GM18502 (cell line): ENCODE measurements around the gene IL11RA.

Experiments used
- ATAC-seq: cut with Tn5 transposase; IDR thresholded peaks from one replicate; pipeline ENCODE4 v1.9.1; 2021; ENCODE audit warnings: mild to moderate bottlenecking; ENCODE audit not compliant: unreplicated experiment, poor library complexity

The IL11RA gene

DNA sequence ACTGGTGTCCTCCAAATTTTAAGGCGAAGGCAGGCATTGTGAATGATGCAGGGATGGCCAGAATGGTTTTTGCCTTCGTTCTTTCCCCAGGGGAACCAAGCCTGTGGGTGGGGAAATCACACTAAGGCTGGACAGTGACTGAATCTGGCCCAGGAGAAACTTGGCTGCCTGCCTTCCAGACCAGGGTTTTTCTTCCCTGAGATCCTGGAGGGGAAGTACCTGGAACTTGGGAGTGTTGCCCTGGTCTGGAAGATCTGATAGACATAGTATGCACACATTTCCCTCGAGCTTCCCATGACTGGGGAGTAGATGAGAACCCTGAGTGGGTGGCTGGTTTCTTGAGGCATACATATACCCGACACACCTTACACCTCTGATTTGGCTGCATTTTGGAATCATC lies 664 bp upstream of the IL11RA start:
- no peak for ATAC-seq

- ATAC-seq, result no peak
Measured at GRCh38 chr9:34652602-34653000, 616 bp downstream of the IL11RA start.

DNA sequence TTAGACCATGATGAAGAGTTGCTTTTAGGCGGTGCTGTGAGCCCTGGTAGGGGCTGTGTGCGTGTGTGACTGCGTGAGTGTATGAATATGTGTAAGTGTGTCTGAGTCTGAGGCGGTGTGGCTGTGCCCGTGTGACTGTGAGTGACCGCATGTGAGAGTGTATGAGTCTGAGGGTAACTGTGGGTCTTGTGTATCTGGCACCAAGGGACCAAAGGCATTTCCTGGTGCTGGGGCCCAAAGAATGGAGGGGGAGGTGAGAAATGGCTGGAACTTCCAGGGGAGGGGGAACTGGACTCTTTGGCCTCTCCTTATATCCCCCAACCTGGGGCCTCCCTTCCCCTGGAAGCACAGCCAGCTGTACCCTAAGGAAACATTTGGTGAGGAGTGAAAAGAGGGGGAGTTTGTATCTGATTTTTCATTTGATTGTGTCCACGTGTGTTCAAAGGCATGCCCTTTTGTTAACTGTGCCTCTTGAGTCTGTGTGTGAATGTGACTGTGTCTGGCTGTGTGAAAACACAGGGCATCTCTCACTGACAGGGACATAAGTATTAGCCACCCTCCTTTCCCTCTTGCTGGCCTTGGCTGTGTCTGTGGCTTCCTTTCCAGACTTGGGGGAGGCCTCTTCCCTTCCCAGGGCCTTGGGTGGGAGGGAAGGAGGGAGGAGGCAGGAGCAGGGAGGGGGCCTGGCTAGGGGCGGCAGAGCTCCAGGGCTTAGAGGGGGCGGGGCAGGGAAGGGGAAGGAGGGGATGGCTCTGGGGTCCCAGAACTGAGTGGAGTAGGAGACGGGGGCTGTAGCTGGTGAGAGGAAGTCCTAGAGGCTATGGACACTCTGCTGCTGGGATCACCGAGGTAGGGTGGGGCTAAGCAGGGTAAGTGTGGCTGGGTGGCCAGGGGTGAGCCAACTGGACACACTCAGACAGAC lies 1.4 kb downstream of the IL11RA start:
- ATAC-seq, result no peak

DNA sequence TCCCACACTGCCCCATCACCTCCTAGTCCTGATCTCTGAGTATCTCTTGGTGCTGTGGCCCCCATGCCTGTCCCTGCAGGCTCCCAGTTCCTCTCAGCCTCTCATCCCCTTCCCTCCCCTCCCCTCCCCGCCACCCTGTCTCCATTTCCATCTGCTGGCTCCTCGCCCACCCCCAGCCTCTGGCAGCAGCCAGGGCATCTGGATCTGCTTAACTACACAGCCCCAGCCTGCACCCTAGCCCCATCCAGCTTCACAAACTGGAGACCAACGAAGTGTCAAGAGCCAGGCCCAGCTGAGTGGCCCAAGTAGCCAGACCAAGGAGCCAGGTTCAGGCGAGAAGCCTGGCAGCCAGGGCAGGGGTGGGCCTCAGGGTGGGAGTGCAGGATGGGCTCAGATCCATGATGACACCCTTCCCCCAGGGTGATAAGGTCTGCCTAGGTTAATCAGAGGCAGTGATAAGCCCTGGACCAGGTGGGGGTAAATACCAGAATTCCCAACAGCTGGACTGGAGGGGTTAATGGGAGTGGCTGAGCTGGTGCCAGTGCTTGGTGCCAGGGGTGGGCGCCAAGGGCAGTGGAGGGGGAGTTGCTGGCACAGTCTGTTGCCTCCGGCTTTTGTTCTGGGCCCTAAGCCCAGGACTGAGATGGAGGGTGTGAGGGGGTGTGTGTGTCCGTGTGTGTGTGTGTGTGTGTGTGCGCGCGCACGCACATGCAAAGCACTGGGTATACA lies 2.5 kb downstream of the IL11RA start:
- no peak for ATAC-seq

DNA sequence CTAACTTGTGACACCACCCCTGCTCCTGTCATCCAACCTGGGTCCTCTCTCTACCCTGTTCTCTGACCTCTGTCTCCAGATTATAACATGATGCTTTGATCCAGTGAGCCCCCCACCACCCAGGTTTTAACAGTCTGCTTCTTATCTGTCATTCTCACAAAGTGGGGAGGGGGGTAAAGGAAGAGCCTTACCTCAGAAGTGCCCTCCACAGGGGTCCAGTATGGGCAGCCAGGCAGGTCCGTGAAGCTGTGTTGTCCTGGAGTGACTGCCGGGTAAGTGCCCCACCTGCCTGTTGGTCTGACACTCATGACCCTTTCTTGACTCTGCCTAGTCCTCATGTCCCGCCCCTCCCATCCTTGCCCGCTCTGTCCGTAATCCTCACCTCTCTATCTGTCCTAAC lies 3.4 kb downstream of the IL11RA start:
- no peak for ATAC-seq

DNA sequence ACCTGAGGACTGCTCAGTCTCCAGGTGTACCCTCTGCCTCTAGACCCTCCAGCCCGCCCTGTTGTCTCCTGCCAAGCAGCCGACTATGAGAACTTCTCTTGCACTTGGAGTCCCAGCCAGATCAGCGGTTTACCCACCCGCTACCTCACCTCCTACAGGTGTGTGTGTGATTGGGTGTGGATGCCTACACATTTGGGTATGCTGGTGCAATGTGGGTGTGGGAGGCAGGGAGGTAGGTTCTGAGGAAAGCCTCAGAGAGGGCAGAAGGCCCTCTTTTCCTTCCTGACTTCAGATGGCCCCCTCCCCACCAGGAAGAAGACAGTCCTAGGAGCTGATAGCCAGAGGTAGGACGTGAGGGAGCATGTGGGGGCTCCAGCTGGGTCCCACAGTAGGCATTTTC lies 5.0 kb downstream of the IL11RA start:
- no peak for ATAC-seq

GRCh38 chr9:34658461-34658860 lies 6.5 kb downstream of the IL11RA start:
- ATAC-seq, result no peak

DNA sequence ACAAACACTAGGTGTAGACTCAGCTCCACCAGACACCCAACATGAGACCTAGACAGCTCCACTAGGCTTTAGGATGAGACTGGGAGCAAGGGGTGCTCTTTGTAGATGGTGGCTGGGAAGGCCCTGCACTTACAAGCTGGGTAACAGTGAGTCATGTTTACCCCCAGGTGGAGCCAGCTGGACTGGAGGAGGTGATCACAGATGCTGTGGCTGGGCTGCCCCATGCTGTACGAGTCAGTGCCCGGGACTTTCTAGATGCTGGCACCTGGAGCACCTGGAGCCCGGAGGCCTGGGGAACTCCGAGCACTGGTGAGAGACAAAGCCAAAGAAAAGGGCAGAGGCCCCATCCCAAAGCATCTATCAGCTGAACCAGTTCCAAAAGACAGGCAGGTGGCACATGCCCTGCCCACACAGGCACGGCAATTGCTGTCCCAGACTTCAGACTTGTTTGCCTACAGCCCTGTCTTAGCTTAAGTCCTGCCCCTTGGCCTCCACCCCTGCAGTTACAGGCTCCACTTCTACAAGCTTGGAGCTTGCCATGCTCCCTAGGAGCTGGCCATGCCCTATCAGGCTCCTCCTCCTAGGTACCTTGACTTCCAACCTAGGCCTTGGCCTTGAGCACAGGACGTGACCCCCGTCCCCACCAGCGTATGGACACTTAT lies 7.7 kb downstream of the IL11RA start:
- no peak for ATAC-seq

DNA sequence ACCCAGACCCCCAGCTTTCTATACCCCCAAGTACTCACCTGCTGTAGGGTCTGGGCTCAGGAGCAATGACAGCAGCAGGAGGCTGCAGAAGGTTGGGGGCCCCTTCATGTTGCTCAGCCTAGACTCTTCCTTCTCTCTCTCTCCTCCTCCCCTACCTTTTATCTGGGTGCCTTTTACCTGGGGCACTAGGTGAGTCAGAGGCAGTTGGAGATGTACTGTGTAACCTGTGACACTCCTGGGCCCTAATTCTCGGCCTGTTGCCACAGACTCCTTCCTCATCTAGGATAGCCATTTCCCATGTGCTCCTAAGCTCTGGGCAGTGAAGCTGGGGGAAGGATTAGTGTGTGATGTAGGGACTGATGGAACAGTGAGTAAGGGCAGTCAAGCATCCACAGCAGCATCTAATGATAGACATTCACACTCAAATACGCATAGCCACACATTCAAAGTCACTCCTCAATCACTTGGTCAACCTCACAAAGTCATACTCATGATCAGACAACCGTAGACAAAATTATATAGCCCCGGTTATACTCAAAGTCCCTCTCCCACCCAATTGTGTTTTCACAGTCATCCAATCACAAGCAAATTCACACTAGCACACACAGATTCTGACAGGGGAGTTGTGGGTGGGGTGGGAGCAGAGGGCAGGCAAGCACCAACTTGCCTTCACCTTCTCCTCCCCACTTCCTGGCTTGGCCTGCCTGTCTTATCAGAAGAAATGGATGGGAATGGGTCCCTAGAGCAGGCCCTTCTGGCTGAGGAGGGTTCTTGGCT lies 10.7 kb downstream of the IL11RA start, which contains the start of gene CCL27:
Gene CCL27, minus strand, starts transcription at position 132 of the 777 bp plus-strand sequence. Its CDS starts 24 bp downstream, at position 108.
- no peak for ATAC-seq

DNA sequence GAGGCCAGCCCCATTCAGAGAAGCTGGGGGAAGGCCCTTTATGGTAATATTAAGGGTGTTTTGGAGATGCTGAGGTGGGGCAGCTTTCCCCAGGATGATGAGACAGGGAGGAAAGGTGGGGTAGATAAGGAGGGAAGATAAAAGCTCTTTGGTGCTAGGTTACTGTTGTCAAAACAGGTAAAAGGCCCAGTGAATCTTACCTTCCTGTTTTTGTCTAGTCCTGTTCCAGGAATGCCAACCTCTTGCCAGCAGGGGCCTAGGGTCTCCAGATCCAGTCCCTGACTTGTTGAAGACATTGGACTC lies 11.3 kb downstream of the IL11RA start:
- ATAC-seq, result no peak

DNA sequence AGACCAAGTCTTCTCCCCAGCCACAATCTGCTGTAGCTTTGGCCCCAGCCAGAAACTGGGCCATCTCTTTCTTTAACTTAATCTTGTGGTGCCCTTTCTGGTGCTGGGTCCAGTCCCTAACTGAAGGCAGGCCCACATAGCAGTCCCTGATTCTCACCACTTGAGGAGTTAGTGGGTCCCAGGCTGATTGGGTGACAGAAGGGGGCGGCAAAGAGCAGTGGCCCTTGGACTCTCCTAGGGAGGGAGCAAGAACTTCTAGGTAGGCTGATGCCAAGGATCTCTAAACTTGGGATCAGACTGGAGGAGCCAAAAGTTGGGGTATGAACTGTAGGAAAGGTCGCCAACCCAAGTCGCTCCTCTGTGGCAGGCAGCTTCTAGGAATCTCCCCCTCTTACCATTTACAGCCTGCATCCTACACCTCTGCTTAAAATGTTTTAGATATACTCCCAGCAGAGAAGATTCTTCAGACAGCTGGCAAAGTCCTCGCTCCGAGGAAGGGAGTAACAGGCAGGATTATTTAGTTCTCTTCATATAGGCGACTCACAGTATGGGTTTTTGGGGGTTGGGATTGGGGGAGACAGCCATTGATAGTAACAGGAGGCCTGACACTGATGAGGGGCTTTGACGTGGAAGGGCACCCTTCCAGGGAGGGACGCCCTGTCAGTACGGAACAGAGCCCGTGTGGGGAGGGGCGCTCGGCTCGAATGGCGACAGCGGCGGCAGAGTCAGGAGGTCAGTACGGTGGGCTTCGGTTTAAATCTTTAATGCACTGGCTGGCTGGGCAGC lies 12.5 kb downstream of the IL11RA start:
- ATAC-seq, result peak; percentile 58

DNA sequence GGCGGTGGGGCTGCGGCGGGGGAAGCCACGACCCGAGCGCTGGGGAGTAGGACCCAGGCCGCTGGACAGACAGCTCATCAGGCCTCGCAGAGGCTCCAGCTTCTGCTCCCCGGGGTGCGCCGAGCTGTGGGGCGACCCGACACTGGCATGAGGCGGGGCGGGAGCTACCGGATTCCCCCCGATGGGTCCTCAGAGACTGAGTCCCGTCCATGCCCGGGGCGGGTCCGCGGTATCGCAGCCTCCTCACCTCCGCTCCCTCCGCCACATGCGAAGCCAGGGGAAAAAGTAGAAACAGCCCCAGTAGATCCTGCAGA lies 13.0 kb downstream of the IL11RA start:
- peak; percentile 28 for ATAC-seq

GRCh38 chr9:34665381-34666250 lies 13.6 kb downstream of the IL11RA start:
- ATAC-seq, result peak; percentile 80

- ATAC-seq, result no peak
Measured at GRCh38 chr9:34669809-34670562, 18.0 kb downstream of the IL11RA start.

DNA sequence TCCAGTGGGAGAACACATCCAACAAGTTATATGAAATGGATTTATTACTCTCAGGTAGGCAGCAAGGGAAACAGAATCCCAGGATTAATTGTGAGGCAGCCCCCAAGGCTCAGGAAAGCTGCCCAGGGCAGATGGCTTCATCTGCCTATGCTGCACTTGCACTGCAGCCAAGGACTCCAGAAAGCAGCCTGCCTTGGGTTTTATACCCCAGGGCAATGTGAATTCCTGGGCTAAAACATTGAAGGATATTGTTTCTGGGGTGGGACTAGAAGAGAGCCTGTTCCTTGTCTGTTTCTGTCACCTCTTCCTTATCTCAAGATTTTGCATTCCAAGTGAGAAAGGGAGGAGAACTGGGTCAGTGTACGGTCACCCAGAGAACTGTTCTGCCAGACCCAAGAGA lies 19.3 kb downstream of the IL11RA start:
- no peak for ATAC-seq

GRCh38 chr9:34674440-34674839 lies 22.5 kb downstream of the IL11RA start:
- ATAC-seq, result no peak

DNA sequence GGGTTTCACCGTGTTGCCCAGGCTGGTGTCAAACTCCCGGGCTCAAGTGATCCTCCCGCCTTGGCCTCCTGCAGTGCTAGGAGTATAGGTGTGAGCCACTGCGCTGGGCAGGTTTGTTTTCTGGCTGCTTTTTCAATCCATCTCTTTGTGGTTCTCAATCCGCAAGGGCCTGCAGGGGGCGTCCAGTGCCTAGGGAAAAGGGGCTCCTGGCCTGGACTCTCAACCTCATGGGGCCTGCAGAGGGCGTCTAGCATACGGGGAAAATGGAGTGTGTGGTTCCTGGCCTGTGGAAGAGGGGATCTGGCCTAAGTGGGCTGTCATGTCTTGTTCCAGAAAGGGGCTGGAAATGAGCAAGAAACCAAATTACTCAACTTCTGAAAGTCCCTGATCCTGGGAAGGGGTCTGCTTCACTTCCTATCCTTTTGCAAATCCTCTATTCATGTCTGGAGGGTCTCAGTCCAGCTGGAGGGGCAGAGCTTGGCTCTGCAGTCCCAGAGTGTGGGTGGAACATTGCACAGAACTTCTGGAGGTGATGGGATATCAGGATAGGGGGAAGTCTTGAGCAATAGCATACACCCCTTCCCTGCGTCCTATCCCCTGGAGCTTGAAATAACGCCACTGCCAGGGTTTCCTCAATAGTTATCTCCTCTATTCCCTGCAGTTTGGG lies 23.2 kb downstream of the IL11RA start:
- ATAC-seq, result no peak

DNA sequence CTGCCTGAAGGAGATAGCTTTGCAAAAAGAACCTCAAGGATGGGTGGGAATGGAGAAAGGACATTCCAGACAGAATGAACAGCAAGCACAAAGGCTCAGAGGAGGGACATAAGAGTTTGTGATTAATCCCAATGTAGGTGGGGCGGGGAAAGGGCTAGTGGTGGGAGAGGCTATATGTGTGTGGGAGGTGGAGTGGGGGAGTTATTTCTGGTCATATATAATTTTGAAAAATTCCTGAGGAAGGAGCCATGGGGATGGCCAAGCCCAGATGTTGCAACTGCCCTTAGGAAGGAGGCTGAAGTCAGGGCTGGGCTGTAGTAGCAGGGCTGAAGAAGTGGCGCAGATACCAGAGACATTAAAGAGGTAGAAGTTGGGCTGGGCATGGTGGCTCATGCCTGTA lies 23.9 kb downstream of the IL11RA start:
- ATAC-seq, result no peak
